Osteocyte (in vitro differentiated cells): ENCODE data around the gene CFAP100. TPM values are rescaled to one million over a fixed set of nuclear protein-coding genes. Genes with fewer than 3 reads are reported as not detected.

Source experiments
- DNase-seq: peaks from one replicate; pipeline ENCODE4 v3.0.0; 2021; ENCODE audit warnings: mixed read lengths; ENCODE audit not compliant: unreplicated experiment; ENCODE audit errors: extremely low spot score
- H3K27ac Mint-ChIP-seq: one replicate; pipeline ENCODE4 v1.8.0; 2021; ENCODE audit warnings: mild to moderate bottlenecking, mixed read lengths; ENCODE audit not compliant: unreplicated experiment
- H3K27me3 Mint-ChIP-seq: one replicate; pipeline ENCODE4 v1.8.0; 2021; ENCODE audit warnings: mixed read lengths; ENCODE audit not compliant: unreplicated experiment
- H3K36me3 Mint-ChIP-seq: one replicate; pipeline ENCODE4 v1.8.0; 2021; ENCODE audit warnings: mixed read lengths; ENCODE audit not compliant: unreplicated experiment
- H3K4me1 Mint-ChIP-seq: one replicate; pipeline ENCODE4 v1.8.0; 2021; ENCODE audit warnings: mixed read lengths; ENCODE audit not compliant: unreplicated experiment
- H3K4me3 Mint-ChIP-seq: one replicate; pipeline ENCODE4 v1.8.0; 2021; ENCODE audit warnings: mild to moderate bottlenecking, moderate library complexity, mixed read lengths; ENCODE audit not compliant: unreplicated experiment
- H3K9me3 Mint-ChIP-seq: one replicate; pipeline ENCODE4 v1.8.0; 2021; ENCODE audit warnings: mixed read lengths; ENCODE audit not compliant: unreplicated experiment
- total RNA-seq: library from RNA; stranded (reverse); gene quantifications from 2 replicates; pipeline ENCODE4 v1.2.1, GENCODE V29; 2021
- TF ChIP-seq, protein P1 (sequence below): fragments of 200-600 bp; sonication (generic); IDR thresholded peaks from 2 replicates; pipeline ENCODE4 v1.5.0; 2021; ENCODE audit warnings: antibody characterized with exemption, mild to moderate bottlenecking, moderate library complexity

Gene CFAP100
- total RNA-seq, 1 donor from 2014 or later, result not detected

DNA sequence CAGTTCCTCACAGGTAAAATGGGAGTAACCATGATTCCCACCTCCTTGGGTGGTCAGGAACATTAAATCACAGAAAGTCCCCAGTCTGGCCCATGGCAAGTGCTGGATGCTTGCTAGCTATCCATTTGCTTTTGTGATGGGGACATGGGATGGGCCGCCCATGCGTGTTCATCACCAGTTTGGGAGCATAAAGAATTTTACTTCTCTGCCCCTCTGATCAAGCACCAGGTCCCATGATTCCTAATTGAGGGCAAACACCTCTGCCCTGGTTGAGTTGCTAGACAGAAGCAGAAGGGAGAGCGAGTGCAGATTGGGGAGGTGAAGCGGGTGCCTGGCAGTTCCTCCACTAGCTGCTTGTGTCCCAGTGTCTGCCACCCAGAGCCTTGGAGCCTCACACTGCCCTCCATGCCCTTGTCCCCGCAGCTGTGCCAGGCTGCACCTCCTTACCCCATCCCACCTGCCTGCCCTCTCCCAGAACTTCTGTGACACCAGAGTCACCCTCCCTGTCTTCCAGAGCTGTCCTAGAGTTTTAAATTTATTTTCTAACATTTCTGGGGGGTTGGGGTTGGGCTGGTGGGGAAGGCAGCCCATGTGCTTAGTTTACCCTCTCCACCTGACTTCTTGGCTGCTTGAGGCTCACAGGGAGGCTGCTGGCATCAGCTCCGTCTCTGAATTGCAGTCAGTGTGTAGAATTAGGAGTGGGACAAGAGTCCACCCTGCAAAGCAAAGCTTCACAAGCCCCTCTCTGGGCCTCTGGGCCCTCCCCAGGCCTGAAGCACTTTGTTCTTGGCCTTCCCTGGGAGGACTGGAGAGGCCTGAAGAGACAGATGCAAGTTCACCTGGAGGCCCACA lies 18.4 kb downstream of the CFAP100 start:
- H3K27me3 Mint-ChIP-seq, result peaks cover 28% of the 10 kb centered on the region
- TF ChIP-seq, protein P1, sequence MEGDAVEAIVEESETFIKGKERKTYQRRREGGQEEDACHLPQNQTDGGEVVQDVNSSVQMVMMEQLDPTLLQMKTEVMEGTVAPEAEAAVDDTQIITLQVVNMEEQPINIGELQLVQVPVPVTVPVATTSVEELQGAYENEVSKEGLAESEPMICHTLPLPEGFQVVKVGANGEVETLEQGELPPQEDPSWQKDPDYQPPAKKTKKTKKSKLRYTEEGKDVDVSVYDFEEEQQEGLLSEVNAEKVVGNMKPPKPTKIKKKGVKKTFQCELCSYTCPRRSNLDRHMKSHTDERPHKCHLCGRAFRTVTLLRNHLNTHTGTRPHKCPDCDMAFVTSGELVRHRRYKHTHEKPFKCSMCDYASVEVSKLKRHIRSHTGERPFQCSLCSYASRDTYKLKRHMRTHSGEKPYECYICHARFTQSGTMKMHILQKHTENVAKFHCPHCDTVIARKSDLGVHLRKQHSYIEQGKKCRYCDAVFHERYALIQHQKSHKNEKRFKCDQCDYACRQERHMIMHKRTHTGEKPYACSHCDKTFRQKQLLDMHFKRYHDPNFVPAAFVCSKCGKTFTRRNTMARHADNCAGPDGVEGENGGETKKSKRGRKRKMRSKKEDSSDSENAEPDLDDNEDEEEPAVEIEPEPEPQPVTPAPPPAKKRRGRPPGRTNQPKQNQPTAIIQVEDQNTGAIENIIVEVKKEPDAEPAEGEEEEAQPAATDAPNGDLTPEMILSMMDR, result no peak
- no peaks in the 10 kb centered on the region for H3K36me3 Mint-ChIP-seq
- H3K4me1 Mint-ChIP-seq, result no peaks in the 10 kb centered on the region
- no peak overlapping the region for H3K4me3 Mint-ChIP-seq
- H3K9me3 Mint-ChIP-seq, result no peaks in the 10 kb centered on the region
- no peak overlapping the region for H3K27ac Mint-ChIP-seq
- peak; percentile 70 for DNase-seq

DNA sequence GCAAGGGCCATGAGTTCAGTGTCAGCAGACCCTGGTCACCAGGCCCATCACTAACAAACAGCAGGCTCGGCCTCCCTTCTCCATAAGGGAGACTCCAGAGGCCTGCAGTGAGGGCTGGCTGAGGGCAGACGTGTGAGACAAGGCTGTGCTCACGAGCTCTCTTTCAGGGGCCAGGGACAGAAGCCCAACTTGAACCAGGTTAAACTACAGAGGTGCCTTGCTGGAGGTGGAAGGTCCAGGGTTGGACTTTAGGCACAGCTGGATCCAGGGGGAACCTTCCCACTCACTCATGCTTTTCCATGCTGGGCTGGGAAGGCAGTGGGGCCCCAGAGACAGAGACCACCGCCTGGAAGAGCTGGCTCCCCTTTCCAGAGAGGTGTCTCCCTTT lies 19.0 kb downstream of the CFAP100 start:
- Mint-ChIP-seq H3K27ac (no peak overlapping the region), H3K9me3 (no peaks in the 10 kb centered on the region), H3K36me3 (no peaks in the 10 kb centered on the region), H3K4me1 (no peaks in the 10 kb centered on the region), H3K27me3 (peaks cover 28% of the 10 kb centered on the region), H3K4me3 (no peak overlapping the region)
- no peak for DNase-seq
- TF ChIP-seq, protein P1, result no peak

DNA sequence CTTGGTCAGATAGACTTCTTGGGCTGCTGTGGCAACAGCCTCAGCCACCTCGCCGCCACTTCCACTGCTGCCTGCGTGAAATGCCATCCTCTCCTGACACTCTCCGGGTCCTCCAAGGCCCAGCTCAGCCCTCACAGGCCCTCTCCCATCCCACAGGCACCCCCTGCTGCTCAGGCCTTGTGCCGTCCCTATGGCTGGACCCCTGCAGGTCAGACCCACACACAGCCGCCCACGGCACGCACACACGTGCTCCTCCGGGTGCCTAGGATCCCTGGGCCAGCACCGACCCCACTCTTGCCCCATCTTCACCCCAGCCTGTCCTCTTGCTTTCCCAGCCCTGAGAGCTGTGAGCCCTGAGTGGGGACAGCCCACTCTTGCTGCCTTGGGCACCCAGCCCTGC lies 19.7 kb downstream of the CFAP100 start:
- TF ChIP-seq, protein P1, result no peak
- DNase-seq, result peak; percentile 82
- Mint-ChIP-seq H3K4me3 (no peak overlapping the region), H3K9me3 (no peaks in the 10 kb centered on the region), H3K27me3 (peaks cover 23% of the 10 kb centered on the region), H3K36me3 (no peaks in the 10 kb centered on the region), H3K27ac (no peak overlapping the region), H3K4me1 (no peaks in the 10 kb centered on the region)

DNA sequence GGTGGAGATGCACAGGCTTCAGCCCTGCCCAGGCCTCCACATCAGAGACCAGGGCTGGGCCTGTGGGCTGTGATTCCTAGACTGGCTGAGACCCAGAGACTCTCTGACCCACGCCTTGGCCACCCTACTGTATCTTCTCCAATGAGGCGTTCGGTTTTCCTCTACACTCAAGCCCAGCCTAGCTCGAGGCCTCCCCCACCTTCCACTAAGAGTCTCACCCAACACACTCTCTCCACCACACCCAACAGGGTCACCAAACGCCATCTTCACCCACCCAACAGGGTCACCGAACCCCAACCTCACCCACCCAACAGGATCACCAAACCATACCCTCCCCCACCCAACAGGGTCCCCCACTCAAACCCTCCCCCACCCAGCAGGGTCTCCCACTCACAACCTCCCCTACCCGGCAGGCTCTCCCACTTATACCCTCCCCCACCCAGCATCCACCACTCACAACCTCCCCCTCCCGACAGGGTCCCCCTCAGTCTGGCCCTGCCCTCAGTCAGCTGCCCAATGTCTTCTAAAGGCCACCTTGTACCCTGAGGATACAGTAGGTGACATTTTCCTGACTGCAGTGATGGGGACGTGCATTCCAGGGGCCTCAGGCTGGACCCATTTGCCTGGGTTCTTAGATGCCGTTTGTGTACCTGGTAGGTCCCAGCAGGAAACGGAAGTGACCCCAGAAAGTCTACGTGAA lies 20.4 kb downstream of the CFAP100 start:
- Mint-ChIP-seq H3K36me3 (no peaks in the 10 kb centered on the region), H3K4me1 (peaks cover under 1% of the 10 kb centered on the region), H3K4me3 (no peak overlapping the region), H3K27me3 (peaks cover 23% of the 10 kb centered on the region), H3K9me3 (no peaks in the 10 kb centered on the region), H3K27ac (no peak overlapping the region)
- TF ChIP-seq, protein P1, result no peak
- DNase-seq, result peak; percentile 79
